ENCODE results near the gene PPP1R14D.

The PPP1R14D gene

GRCh38 chr15:40790718-40791117, 37.8 kb downstream of the PPP1R14D start:
- H3K36me3 Mint-ChIP-seq (ENCODE audit: low read depth), result no peaks in the 10 kb centered on the region
- no peak overlapping the region for H3K4me3 Mint-ChIP-seq
- H3K4me1 Mint-ChIP-seq (ENCODE audit: low read depth), result peaks cover 19% of the 10 kb centered on the region
- H3K27ac Mint-ChIP-seq, result no peak overlapping the region
- H3K9me3 Mint-ChIP-seq, result no peaks in the 10 kb centered on the region
- H3K27me3 Mint-ChIP-seq (ENCODE audit: low read depth), result no peaks in the 10 kb centered on the region

- Mint-ChIP-seq H3K9me3 (no peaks in the 10 kb centered on the region), H3K36me3 (ENCODE audit: low read depth) (no peaks in the 10 kb centered on the region), H3K27me3 (ENCODE audit: low read depth) (no peaks in the 10 kb centered on the region), H3K4me1 (ENCODE audit: low read depth) (peaks cover 19% of the 10 kb centered on the region), H3K4me3 (no peak overlapping the region), H3K27ac (no peak overlapping the region)
Observed at GRCh38 chr15:40789999-40790398, 38.5 kb downstream of the PPP1R14D start.

GRCh38 chr15:40789119-40789518, 39.4 kb downstream of the PPP1R14D start:
- H3K9me3 Mint-ChIP-seq, result no peaks in the 10 kb centered on the region
- H3K27me3 Mint-ChIP-seq (ENCODE audit: low read depth), result no peaks in the 10 kb centered on the region
- H3K27ac Mint-ChIP-seq, result no peak overlapping the region
- H3K4me1 Mint-ChIP-seq (ENCODE audit: low read depth), result peaks cover 19% of the 10 kb centered on the region
- no peak overlapping the region for H3K4me3 Mint-ChIP-seq
- H3K36me3 Mint-ChIP-seq (ENCODE audit: low read depth), result no peaks in the 10 kb centered on the region

- H3K27ac Mint-ChIP-seq, result peak overlapping the region; percentile 38
- H3K36me3 Mint-ChIP-seq (ENCODE audit: low read depth), result no peaks in the 10 kb centered on the region
- peak overlapping the region; percentile 17 for H3K4me3 Mint-ChIP-seq
- no peaks in the 10 kb centered on the region for H3K27me3 Mint-ChIP-seq (ENCODE audit: low read depth)
- no peaks in the 10 kb centered on the region for H3K9me3 Mint-ChIP-seq
- peaks cover 19% of the 10 kb centered on the region for H3K4me1 Mint-ChIP-seq (ENCODE audit: low read depth)
Observed at GRCh38 chr15:40787991-40788390, 40.5 kb downstream of the PPP1R14D start.

- Mint-ChIP-seq H3K27ac (peak overlapping the region; percentile 56), H3K36me3 (ENCODE audit: low read depth) (peaks cover 2% of the 10 kb centered on the region), H3K9me3 (no peaks in the 10 kb centered on the region), H3K27me3 (ENCODE audit: low read depth) (no peaks in the 10 kb centered on the region), H3K4me3 (peak overlapping the region; percentile 17), H3K4me1 (ENCODE audit: low read depth) (peaks cover 23% of the 10 kb centered on the region)
Observed at GRCh38 chr15:40787344-40787841, 41.1 kb downstream of the PPP1R14D start.

GRCh38 chr15:40785814-40786213, 42.7 kb downstream of the PPP1R14D start:
- no peaks in the 10 kb centered on the region for H3K9me3 Mint-ChIP-seq
- H3K27me3 Mint-ChIP-seq (ENCODE audit: low read depth), result no peaks in the 10 kb centered on the region
- H3K36me3 Mint-ChIP-seq (ENCODE audit: low read depth), result peaks cover 2% of the 10 kb centered on the region
- H3K4me3 Mint-ChIP-seq, result no peak overlapping the region
- H3K4me1 Mint-ChIP-seq (ENCODE audit: low read depth), result peaks cover 20% of the 10 kb centered on the region
- H3K27ac Mint-ChIP-seq, result no peak overlapping the region

- H3K4me3 Mint-ChIP-seq, result no peak overlapping the region
- H3K27me3 Mint-ChIP-seq (ENCODE audit: low read depth), result no peaks in the 10 kb centered on the region
- no peak overlapping the region for H3K27ac Mint-ChIP-seq
- peaks cover 2% of the 10 kb centered on the region for H3K36me3 Mint-ChIP-seq (ENCODE audit: low read depth)
- H3K4me1 Mint-ChIP-seq (ENCODE audit: low read depth), result peaks cover 21% of the 10 kb centered on the region
- no peaks in the 10 kb centered on the region for H3K9me3 Mint-ChIP-seq
Observed at GRCh38 chr15:40785164-40785563, 43.3 kb downstream of the PPP1R14D start.

- Mint-ChIP-seq H3K27ac (no peak overlapping the region), H3K4me3 (no peak overlapping the region), H3K4me1 (ENCODE audit: low read depth) (peaks cover 20% of the 10 kb centered on the region), H3K27me3 (ENCODE audit: low read depth) (no peaks in the 10 kb centered on the region), H3K36me3 (ENCODE audit: low read depth) (peaks cover 9% of the 10 kb centered on the region), H3K9me3 (no peaks in the 10 kb centered on the region)
Observed at GRCh38 chr15:40782609-40783227, 45.8 kb downstream of the PPP1R14D start.

- Mint-ChIP-seq H3K36me3 (ENCODE audit: low read depth) (peaks cover 17% of the 10 kb centered on the region), H3K4me1 (ENCODE audit: low read depth) (peaks cover 10% of the 10 kb centered on the region), H3K4me3 (no peak overlapping the region), H3K27ac (peak overlapping the region; percentile 12), H3K9me3 (no peaks in the 10 kb centered on the region), H3K27me3 (ENCODE audit: low read depth) (no peaks in the 10 kb centered on the region)
Observed at GRCh38 chr15:40776537-40777141, 51.9 kb downstream of the PPP1R14D start.

- no peak overlapping the region for H3K27ac Mint-ChIP-seq
- peaks cover 10% of the 10 kb centered on the region for H3K4me1 Mint-ChIP-seq (ENCODE audit: low read depth)
- no peak overlapping the region for H3K4me3 Mint-ChIP-seq
- peaks cover 17% of the 10 kb centered on the region for H3K36me3 Mint-ChIP-seq (ENCODE audit: low read depth)
- no peaks in the 10 kb centered on the region for H3K9me3 Mint-ChIP-seq
- H3K27me3 Mint-ChIP-seq (ENCODE audit: low read depth), result no peaks in the 10 kb centered on the region
Observed at GRCh38 chr15:40775740-40776536, 52.6 kb downstream of the PPP1R14D start.

GRCh38 chr15:40775007-40775406, 53.5 kb downstream of the PPP1R14D start:
- Mint-ChIP-seq H3K4me3 (no peak overlapping the region), H3K36me3 (ENCODE audit: low read depth) (peaks cover 17% of the 10 kb centered on the region), H3K4me1 (ENCODE audit: low read depth) (peaks cover 7% of the 10 kb centered on the region), H3K27me3 (ENCODE audit: low read depth) (no peaks in the 10 kb centered on the region), H3K9me3 (no peaks in the 10 kb centered on the region), H3K27ac (no peak overlapping the region)

GRCh38 chr15:40773902-40774301, 54.6 kb downstream of the PPP1R14D start:
- Mint-ChIP-seq H3K36me3 (ENCODE audit: low read depth) (peaks cover 16% of the 10 kb centered on the region), H3K27me3 (ENCODE audit: low read depth) (no peaks in the 10 kb centered on the region)

GRCh38 chr15:40773496-40773895, 55.0 kb downstream of the PPP1R14D start:
- Mint-ChIP-seq H3K36me3 (ENCODE audit: low read depth) (peaks cover 15% of the 10 kb centered on the region), H3K27ac (no peak overlapping the region), H3K4me3 (no peak overlapping the region), H3K9me3 (no peaks in the 10 kb centered on the region), H3K4me1 (ENCODE audit: low read depth) (peaks cover 14% of the 10 kb centered on the region), H3K27me3 (ENCODE audit: low read depth) (no peaks in the 10 kb centered on the region)

More at GRCh38 chr15:40773902-40774301, 54.6 kb downstream of the PPP1R14D start:
- Mint-ChIP-seq H3K27ac (no peak overlapping the region), H3K9me3 (no peaks in the 10 kb centered on the region), H3K4me3 (no peak overlapping the region), H3K4me1 (ENCODE audit: low read depth) (peaks cover 12% of the 10 kb centered on the region)

GRCh38 chr15:40772014-40772413, 56.5 kb downstream of the PPP1R14D start:
- no peak overlapping the region for H3K4me3 Mint-ChIP-seq
- H3K9me3 Mint-ChIP-seq, result no peaks in the 10 kb centered on the region
- H3K4me1 Mint-ChIP-seq (ENCODE audit: low read depth), result peaks cover 17% of the 10 kb centered on the region
- H3K27ac Mint-ChIP-seq, result no peak overlapping the region
- H3K36me3 Mint-ChIP-seq (ENCODE audit: low read depth), result peaks cover 17% of the 10 kb centered on the region
- no peaks in the 10 kb centered on the region for H3K27me3 Mint-ChIP-seq (ENCODE audit: low read depth)

- H3K27ac Mint-ChIP-seq, result no peak overlapping the region
- H3K9me3 Mint-ChIP-seq, result no peaks in the 10 kb centered on the region
- no peak overlapping the region for H3K4me3 Mint-ChIP-seq
- H3K27me3 Mint-ChIP-seq (ENCODE audit: low read depth), result no peaks in the 10 kb centered on the region
- H3K4me1 Mint-ChIP-seq (ENCODE audit: low read depth), result peaks cover 13% of the 10 kb centered on the region
- peaks cover 14% of the 10 kb centered on the region for H3K36me3 Mint-ChIP-seq (ENCODE audit: low read depth)
Observed at GRCh38 chr15:40771242-40771641, 57.3 kb downstream of the PPP1R14D start.

Data from T-helper 1 cell treated with Interleukin-12 subunit alpha and Interleukin-12 subunit beta and Interleukin-4 antibody, amounts not matched to agents 30 μg/mL and 1 μg/mL, for 36 hours (primary cell).